ENCODE data around the gene VILL. TPM values are rescaled to one million over a fixed set of nuclear protein-coding genes. Genes with fewer than 3 reads are reported as not detected.
A peak's percentile ranks its signal among the peaks of the same experiment; 100 is the strongest.

VILL gene
- total RNA-seq, 1 experiment from 2014 or later: 2.9 TPM

DNA sequence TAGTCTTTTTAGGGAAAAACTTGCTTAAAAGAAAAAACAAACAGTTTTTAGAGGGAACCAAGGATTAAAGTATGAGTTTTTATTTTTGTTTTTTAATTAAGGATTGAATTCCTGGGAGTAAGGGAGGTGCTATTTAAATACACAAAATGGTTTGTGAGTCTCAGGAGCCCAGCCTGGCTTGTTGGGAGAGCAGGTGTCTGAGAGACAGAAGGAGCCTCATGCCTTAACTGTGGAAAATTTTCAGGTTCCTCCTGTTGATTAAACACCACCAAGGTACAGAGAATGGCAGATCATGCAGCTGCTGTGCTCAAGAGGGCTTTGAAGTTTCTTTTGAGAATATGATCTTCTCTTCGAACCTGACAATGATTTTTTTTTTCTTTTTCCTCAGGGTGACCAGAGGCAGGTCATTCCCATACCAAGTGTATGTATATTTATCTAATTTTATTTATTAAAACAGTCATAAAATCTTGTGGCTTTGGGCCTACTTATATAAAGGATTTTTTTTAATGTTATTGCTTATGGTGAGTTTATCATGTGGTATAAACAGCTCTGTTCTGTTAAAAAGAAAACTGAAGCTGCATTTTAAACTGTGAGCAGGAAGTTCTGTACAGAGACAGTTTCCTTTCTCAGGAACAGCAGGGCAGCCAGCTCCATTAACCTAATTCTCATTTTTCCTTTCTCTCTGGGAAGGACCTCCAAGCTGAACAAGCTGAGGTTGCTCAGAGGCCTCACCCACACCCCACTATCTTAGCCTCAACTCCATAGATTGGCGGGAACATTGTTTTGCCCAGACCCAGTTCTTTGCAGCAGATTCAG lies 33.7 kb upstream of the VILL start:
- TF ChIP-seq EZH2 (IDR thresholded peaks at IDR 0.05; ENCODE audit: borderline replicate concordance, low read depth, low read length, poor library complexity, severe bottlenecking) (no peak), CTCF (conservative IDR thresholded peaks at IDR 0.05; ENCODE audit: low read depth, low read length) (no peak)
- Histone ChIP-seq H3K4me1 (ENCODE audit: insufficient read depth, low read length, poor library complexity, severe bottlenecking) (peaks cover 59% of the 10 kb centered on the region), H3K27me3 (replicated peaks; ENCODE audit: insufficient read depth, low read depth, low read length, poor library complexity) (no peaks in the 10 kb centered on the region), H3K4me3 (ENCODE audit: low read depth, low read length, poor library complexity, severe bottlenecking) (no peak overlapping the region), H3K9me3 (ENCODE audit: low read depth, low read length, poor library complexity, severe bottlenecking) (no peaks in the 10 kb centered on the region), H3K36me3 (ENCODE audit: insufficient read depth, low read length, poor library complexity, severe bottlenecking) (no peaks in the 10 kb centered on the region), H3K27ac (ENCODE audit: low read depth, low read length, poor library complexity, severe bottlenecking) (peak overlapping the region; percentile 67)
- no peak for DNase-seq (ENCODE audit: low spot score)
- intact Hi-C loops (cut with micrococcal nuclease; ENCODE audit: unreplicated experiment): no loop called here
- BruUV-seq (replicated peaks): no TSS peak
- ChIA-PET CTCF (interaction anchor here (0.7 kb wide), 1 partner anchor 10 kb away, joined by 3 read pairs; no protein-coding TSS in a partner anchor), POLR2A (ENCODE audit: low non-redundant PET) (no interaction called here)

DNA sequence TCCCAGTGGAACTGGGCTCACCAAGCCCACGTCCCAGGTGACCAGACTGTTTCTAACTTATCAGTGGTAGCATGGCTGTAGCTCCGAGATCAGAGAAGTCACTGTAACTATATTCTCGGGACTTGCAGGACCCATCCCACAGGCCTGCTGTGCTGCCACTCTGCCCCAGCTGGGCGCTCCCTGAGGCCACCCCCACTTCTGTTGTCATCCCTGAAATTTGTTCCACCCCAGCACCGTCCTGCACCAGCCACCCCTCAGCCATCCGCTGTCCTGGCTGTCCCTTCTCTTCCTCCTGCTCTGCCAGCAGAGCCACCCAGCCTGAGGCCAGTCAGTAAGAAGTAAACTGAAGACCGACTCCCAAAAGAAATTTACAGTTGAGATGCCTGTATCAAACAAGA lies 33.0 kb upstream of the VILL start:
- no peak overlapping the region for H3K4me3 ChIP-seq (ENCODE audit: low read depth, low read length, poor library complexity, severe bottlenecking)
- no TSS peak for BruUV-seq (replicated peaks)
- H3K4me1 ChIP-seq (ENCODE audit: insufficient read depth, low read length, poor library complexity, severe bottlenecking): peaks cover 65% of the 10 kb centered on the region
- no peak for DNase-seq (ENCODE audit: low spot score)
- H3K27ac ChIP-seq (ENCODE audit: low read depth, low read length, poor library complexity, severe bottlenecking): peak overlapping the region; percentile 67
- H3K9me3 ChIP-seq (ENCODE audit: low read depth, low read length, poor library complexity, severe bottlenecking): no peaks in the 10 kb centered on the region
- H3K27me3 ChIP-seq (replicated peaks; ENCODE audit: insufficient read depth, low read depth, low read length, poor library complexity): no peaks in the 10 kb centered on the region
- no peak for TF ChIP-seq EZH2 (IDR thresholded peaks at IDR 0.05; ENCODE audit: borderline replicate concordance, low read depth, low read length, poor library complexity, severe bottlenecking)
- TF ChIP-seq CTCF (conservative IDR thresholded peaks at IDR 0.05; ENCODE audit: low read depth, low read length): no peak
- intact Hi-C loops (cut with micrococcal nuclease; ENCODE audit: unreplicated experiment): no loop called here
- no peaks in the 10 kb centered on the region for H3K36me3 ChIP-seq (ENCODE audit: insufficient read depth, low read length, poor library complexity, severe bottlenecking)
- ChIA-PET POLR2A (ENCODE audit: low non-redundant PET) (no interaction called here), CTCF (no interaction called here)

DNA sequence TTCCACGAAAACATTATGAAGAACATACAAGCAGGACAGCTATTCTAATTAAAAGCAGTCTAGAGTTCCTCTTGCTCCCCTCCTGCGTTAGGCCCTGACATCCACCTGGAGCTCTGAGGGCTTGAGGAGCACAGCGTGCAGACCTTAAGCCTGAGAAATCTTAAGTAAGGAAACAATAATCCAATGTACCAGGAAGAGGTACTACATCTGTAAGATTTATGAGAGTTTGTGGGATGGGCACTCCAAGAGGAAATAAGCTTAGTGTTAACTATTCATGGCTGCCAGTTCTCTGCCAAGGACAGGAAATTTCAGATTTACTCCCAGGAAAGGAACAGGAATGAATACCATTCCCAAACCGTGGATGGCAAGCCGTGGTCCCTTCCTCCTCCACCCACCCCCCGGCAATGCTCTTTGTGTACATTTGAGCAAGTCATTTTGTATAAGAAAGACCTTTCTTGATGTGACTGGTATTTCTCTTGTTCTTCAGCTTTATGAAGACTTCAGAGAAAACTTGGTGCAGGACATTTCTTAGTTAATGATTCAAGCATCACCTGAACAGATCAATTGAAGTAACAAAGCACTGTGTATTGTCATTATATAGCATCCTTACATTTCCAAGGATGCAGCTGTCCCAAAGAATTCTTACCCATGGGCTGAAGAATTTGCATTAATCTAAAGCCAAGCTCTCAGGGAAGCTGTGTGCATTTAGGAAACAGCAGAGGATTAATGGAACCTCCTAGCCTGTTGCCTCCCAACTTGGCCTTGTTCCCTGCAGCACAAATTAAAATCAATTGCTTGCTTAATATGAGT lies 28.8 kb upstream of the VILL start:
- TF ChIP-seq CTCF (conservative IDR thresholded peaks at IDR 0.05; ENCODE audit: low read depth, low read length) (no peak), EZH2 (IDR thresholded peaks at IDR 0.05; ENCODE audit: borderline replicate concordance, low read depth, low read length, poor library complexity, severe bottlenecking) (no peak)
- Histone ChIP-seq H3K4me3 (ENCODE audit: low read depth, low read length, poor library complexity, severe bottlenecking) (no peak overlapping the region), H3K4me1 (ENCODE audit: insufficient read depth, low read length, poor library complexity, severe bottlenecking) (peaks cover 43% of the 10 kb centered on the region), H3K27ac (ENCODE audit: low read depth, low read length, poor library complexity, severe bottlenecking) (peak overlapping the region; percentile 48), H3K9me3 (ENCODE audit: low read depth, low read length, poor library complexity, severe bottlenecking) (no peaks in the 10 kb centered on the region), H3K36me3 (ENCODE audit: insufficient read depth, low read length, poor library complexity, severe bottlenecking) (no peaks in the 10 kb centered on the region), H3K27me3 (replicated peaks; ENCODE audit: insufficient read depth, low read depth, low read length, poor library complexity) (no peaks in the 10 kb centered on the region)
- DNase-seq (ENCODE audit: low spot score): peak; percentile 59
- no TSS peak for BruUV-seq (replicated peaks)
- intact Hi-C loops (cut with micrococcal nuclease; ENCODE audit: unreplicated experiment): no loop called here
- ChIA-PET CTCF (no interaction called here), POLR2A (ENCODE audit: low non-redundant PET) (no interaction called here)
